Activated B cell treated with CpG ODN at 0.5 μM for 24 hours (primary cell): ENCODE measurements around the gene RASGEF1C. TPM values are rescaled to one million over a fixed set of nuclear protein-coding genes. Genes with fewer than 3 reads are reported as not detected.
A peak's percentile ranks its signal among the peaks of the same experiment; 100 is the strongest.
"Not testable (repeated sequence)": the region's sequence is repeated elsewhere in the genome, so short reads cannot be mapped to it uniquely, and the experiment has no call there.

Experiments used
- ATAC-seq: fragments of 200-7000 bp; cut with Tn5 transposase; one replicate; pipeline ENCODE4 v1.10.0; 2021; ENCODE audit warnings: low read depth, mild to moderate bottlenecking, moderate library complexity
- CTCF ChIA-PET: fragments of 350-600 bp; sonication (Branson Sonifier 250); formaldehyde crosslinking; loops from one replicate; lab custom pipeline; 2021; ENCODE audit warnings: antibody characterized with exemption; lab: Charles Lee
- POLR2A ChIA-PET: fragments of 350-600 bp; sonication (Branson Sonifier 250); formaldehyde crosslinking; loops from one replicate; lab custom pipeline; 2021; ENCODE audit warnings: antibody characterized with exemption; lab: Charles Lee
- DNase-seq: peaks from one replicate; pipeline ENCODE4 v3.0.0; 2022
- H3K27ac Mint-ChIP-seq: one replicate; pipeline ENCODE4 v1.8.0; 2020; ENCODE audit warnings: mixed read lengths
- H3K27me3 Mint-ChIP-seq: one replicate; pipeline ENCODE4 v1.8.0; 2021; ENCODE audit warnings: mixed read lengths
- H3K36me3 Mint-ChIP-seq: one replicate; pipeline ENCODE4 v1.8.0; 2021; ENCODE audit warnings: low read depth, mixed read lengths
- H3K4me1 Mint-ChIP-seq: one replicate; pipeline ENCODE4 v1.8.0; 2021; ENCODE audit warnings: mixed read lengths
- H3K4me3 Mint-ChIP-seq: one replicate; pipeline ENCODE4 v1.8.0; 2020; ENCODE audit warnings: mild to moderate bottlenecking, mixed read lengths
- H3K9me3 Mint-ChIP-seq: one replicate; pipeline ENCODE4 v1.8.0; 2020; ENCODE audit warnings: mixed read lengths
- intact Hi-C: fragments of 100-400 bp; cut with micrococcal nuclease; formaldehyde crosslinking; loops from one replicate; pipeline ENCODE4 v1.15.1; 2024
- total RNA-seq: library from RNA; stranded (reverse); gene quantifications from 2 replicates; pipeline ENCODE4 v1.2.3, GENCODE V29; 2022
- TF ChIP-seq, protein P1 (sequence below): fragments of 200-600 bp; IDR thresholded peaks from one replicate; pipeline ENCODE4 v1.8.0; 2022; ENCODE audit warnings: antibody characterized with exemption, mild to moderate bottlenecking

RASGEF1C gene
- total RNA-seq, 1 donor from 2014 or later: not detected

GRCh38 chr5:180212363-180213255 is 3.6 kb upstream of the RASGEF1C start:
- no peak overlapping the region for H3K4me3 Mint-ChIP-seq
- CTCF ChIA-PET: no interaction called here
- intact Hi-C loops: no loop called here

DNA sequence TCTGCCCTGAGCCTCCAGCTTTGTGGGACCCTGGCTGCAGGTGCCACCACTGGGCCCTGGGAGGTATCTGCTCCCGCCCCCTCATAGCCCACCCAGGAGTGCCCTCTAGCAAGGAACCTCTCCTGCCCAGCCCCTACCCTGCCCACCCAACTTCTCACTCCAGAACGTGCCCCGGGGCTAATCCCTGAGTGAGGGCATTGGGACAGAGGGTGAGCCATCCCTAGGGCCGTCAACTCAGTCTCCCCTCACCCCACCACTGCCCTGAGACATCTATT is 2.7 kb upstream of the RASGEF1C start:
- Mint-ChIP-seq H3K9me3 (peaks cover 2% of the 10 kb centered on the region), H3K27ac (no peak overlapping the region), H3K27me3 (peaks cover 29% of the 10 kb centered on the region), H3K4me3 (no peak overlapping the region), H3K36me3 (no peaks in the 10 kb centered on the region), H3K4me1 (peaks cover 9% of the 10 kb centered on the region)
- no peak for ATAC-seq
- no peak for DNase-seq
- intact Hi-C loops: no loop called here
- TF ChIP-seq, protein P1, sequence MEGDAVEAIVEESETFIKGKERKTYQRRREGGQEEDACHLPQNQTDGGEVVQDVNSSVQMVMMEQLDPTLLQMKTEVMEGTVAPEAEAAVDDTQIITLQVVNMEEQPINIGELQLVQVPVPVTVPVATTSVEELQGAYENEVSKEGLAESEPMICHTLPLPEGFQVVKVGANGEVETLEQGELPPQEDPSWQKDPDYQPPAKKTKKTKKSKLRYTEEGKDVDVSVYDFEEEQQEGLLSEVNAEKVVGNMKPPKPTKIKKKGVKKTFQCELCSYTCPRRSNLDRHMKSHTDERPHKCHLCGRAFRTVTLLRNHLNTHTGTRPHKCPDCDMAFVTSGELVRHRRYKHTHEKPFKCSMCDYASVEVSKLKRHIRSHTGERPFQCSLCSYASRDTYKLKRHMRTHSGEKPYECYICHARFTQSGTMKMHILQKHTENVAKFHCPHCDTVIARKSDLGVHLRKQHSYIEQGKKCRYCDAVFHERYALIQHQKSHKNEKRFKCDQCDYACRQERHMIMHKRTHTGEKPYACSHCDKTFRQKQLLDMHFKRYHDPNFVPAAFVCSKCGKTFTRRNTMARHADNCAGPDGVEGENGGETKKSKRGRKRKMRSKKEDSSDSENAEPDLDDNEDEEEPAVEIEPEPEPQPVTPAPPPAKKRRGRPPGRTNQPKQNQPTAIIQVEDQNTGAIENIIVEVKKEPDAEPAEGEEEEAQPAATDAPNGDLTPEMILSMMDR: no peak
- POLR2A ChIA-PET: no interaction called here
- CTCF ChIA-PET: no interaction called here

More at GRCh38 chr5:180212363-180213255, 3.6 kb upstream of the RASGEF1C start:
- DNase-seq (no peak), ATAC-seq (no peak)
- TF ChIP-seq, protein P1: no peak
- H3K27ac Mint-ChIP-seq: no peak overlapping the region
- peaks cover 22% of the 10 kb centered on the region for H3K27me3 Mint-ChIP-seq
- POLR2A ChIA-PET: no interaction called here
- H3K4me1 Mint-ChIP-seq: peaks cover 9% of the 10 kb centered on the region
- H3K9me3 Mint-ChIP-seq: peaks cover 2% of the 10 kb centered on the region
- no peaks in the 10 kb centered on the region for H3K36me3 Mint-ChIP-seq

DNA sequence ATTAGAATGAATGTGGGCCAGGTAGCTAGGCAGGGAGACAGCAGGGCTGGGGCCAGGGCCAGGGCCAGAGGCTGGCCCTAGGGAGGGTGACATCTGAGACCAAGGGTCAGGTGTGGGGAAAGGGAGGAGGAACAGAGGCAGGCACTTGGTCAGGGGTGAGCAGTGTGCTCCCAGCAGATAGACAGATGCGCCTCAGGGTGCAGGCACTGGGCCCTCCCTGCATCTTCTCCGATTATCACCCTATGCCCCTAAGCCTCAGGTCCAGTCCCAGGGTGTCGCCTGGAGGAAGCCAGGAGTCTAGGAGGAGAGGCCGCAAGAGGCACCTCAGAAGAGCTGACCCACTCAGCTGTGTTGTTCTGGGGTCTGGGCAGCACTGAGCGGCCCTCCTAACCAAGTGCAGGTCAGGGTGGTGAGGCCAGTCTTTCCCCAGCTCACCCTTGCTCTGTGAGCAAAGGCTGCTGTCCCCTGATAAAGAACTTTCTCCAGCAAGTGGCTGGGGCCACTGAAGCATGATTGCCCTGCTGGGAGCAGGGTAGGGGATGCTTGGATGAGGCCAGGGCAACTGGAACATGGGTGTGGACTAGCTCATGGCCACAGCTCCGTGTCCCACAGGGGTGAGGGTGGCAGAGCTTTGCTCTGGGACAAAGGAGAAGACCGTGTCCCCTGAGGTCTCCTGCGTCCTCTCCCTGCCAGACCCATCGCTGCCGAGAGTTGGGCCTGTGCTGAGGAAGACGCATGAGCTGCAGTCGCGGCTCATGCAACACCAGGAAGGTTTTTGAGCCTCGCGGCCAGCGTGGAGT is 2.1 kb upstream of the RASGEF1C start:
- Mint-ChIP-seq H3K27ac (no peak overlapping the region), H3K9me3 (peaks cover 2% of the 10 kb centered on the region), H3K36me3 (no peaks in the 10 kb centered on the region), H3K4me3 (no peak overlapping the region), H3K27me3 (peaks cover 32% of the 10 kb centered on the region), H3K4me1 (peaks cover 9% of the 10 kb centered on the region)
- TF ChIP-seq, protein P1: no peak
- DNase-seq: no peak
- intact Hi-C loops: no loop called here
- no peak for ATAC-seq
- POLR2A ChIA-PET: no interaction called here
- CTCF ChIA-PET: no interaction called here

DNA sequence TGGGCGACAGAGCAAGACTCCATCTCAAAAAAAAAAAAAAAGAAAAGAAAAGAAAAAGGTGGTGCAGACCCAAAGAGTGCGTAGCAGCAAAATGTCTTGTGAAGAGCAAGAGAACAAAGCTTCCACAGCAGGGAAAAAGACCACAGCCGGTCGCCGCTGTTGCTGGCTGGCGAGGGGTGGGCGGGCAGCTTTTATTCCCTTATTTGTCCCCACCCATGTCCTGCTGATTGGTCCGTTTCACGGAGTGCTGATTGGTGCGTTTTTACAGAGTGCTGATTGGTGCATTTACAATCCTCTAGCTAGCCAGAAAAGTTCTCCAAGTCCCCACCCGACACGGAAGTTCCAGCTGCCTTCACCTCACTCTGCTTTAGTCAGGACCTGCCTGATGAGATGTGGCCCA is 1.1 kb upstream of the RASGEF1C start:
- H3K9me3 Mint-ChIP-seq, DNase-seq, H3K27ac Mint-ChIP-seq, intact Hi-C loops, H3K36me3 Mint-ChIP-seq, CTCF ChIA-PET, ATAC-seq, H3K4me1 Mint-ChIP-seq, POLR2A ChIA-PET: not testable (repeated sequence)
- Mint-ChIP-seq H3K27me3 (peaks cover 32% of the 10 kb centered on the region), H3K4me3 (peak overlapping the region; percentile 19)

DNA sequence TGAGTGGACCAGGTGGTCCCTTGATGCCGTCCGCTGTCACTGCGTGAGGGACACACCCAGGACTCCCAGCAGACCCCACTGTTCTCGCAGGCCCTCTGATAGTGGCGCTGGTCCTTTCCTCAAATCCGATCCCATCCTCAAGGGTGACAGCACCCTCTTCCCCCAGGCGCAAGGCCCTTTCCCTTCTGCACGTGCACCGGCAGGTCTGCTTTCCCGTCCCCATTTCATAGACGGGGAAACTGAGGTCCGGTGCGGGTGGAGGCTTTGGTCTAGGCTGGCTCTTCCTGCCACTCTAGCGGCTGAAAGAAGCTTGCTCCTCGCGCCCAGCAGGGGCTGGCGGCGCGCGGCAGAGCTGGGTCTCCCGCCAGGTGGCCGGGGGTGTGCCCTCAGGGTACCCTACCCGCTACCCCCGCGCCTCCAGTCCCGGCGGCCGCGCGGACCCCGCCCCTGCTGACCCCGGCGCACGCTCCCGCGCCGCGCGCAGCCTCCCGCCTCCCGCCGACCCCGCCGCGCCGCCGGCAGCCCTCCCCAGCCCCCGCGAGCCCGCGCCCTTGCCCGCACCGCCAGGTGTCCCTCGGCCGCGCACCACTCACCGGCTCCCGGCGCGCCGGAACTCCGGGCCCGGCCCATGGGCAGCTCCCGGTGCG is 453 bp downstream of the RASGEF1C start:
- peaks cover 36% of the 10 kb centered on the region for H3K27me3 Mint-ChIP-seq

More for the DNA sequence above, 453 bp downstream of the RASGEF1C start:
- Mint-ChIP-seq H3K4me3 (peak overlapping the region; percentile 60), H3K9me3 (no peaks in the 10 kb centered on the region), H3K36me3 (no peaks in the 10 kb centered on the region), H3K4me1 (peaks cover 9% of the 10 kb centered on the region), H3K27ac (no peak overlapping the region)
- CTCF ChIA-PET: no interaction called here
- POLR2A ChIA-PET: no interaction called here
- peak; percentile 30 for DNase-seq
- TF ChIP-seq, protein P1: no peak
- intact Hi-C loops: no loop called here
- peak; percentile 42 for ATAC-seq
